ENCODE data around the gene RTN4IP1.
A peak's percentile ranks its signal among the peaks of the same experiment; 100 is the strongest.

The RTN4IP1 gene

DNA sequence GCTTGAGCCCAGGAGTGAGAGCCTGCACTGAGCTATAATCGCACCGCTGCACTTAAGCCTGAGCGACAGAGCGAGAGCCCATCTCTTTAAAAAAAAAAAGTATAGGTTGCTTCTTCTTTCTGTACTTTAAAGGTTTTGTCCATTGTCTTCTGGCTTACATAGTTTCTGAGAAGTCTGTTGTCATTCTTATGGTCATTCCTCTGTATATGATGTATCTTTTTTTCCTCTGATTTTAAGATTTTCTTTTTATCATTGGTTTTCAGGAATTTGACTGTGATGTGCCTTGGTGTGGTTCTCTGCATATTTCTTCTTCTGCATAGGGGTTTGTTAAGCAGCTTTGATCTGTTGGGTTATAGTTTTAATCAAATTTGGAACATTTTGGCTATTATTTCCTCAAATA, 29.2 kb upstream of the RTN4IP1 start:
- Histone ChIP-seq H3K4me3 (ENCODE audit: insufficient read depth, low read depth, low read length, poor library complexity, severe bottlenecking) (no peak overlapping the region), H3K9me3 (ENCODE audit: control insufficient read depth, low read length) (no peaks in the 10 kb centered on the region), H3K27me3 (replicated peaks; ENCODE audit: control insufficient read depth, insufficient read depth, low read length, poor library complexity, severe bottlenecking) (no peaks in the 10 kb centered on the region), H3K36me3 (ENCODE audit: control insufficient read depth, insufficient read depth, low read length) (peaks cover 50% of the 10 kb centered on the region), H3K4me1 (ENCODE audit: control insufficient read depth, insufficient read depth, low read length, poor library complexity, severe bottlenecking) (no peaks in the 10 kb centered on the region), H3K27ac (ENCODE audit: insufficient read depth, low read length, poor library complexity, severe bottlenecking) (no peak overlapping the region)
- DNase-seq = no peak

DNA sequence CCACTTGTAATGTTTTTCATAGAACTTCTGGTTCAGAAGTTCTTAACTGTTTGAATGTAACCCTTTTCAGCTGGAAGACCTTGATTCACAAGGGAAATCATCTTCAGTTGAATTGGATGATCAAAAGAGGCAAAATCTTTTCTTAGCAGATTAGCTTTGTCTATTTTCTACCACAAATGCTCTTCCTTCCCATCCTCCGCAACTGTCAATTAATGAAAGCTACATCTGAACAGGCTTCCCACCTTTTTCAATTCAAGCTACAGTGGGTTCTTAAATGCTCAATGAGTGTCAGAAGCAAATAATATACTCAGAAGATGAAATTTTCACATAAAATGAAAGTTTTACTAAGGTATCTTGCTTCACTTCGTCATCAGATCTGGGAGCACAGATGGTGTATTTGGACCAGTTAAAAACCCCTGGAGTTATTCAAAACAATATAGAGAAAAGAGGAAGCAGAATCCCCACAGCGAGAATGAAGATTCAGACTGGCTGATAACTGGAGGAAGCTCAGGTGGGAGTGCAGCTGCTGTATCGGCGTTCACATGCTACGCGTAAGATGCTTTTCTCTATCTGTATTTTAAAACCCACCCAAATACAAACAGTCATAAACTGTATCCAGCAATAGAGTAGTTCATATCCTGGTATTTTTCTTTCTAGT, 19.5 kb upstream of the RTN4IP1 start:
- Histone ChIP-seq H3K36me3 (ENCODE audit: control insufficient read depth, insufficient read depth, low read length) (peaks cover 69% of the 10 kb centered on the region), H3K4me3 (ENCODE audit: insufficient read depth, low read depth, low read length, poor library complexity, severe bottlenecking) (no peak overlapping the region), H3K27me3 (replicated peaks; ENCODE audit: control insufficient read depth, insufficient read depth, low read length, poor library complexity, severe bottlenecking) (no peaks in the 10 kb centered on the region), H3K9me3 (ENCODE audit: control insufficient read depth, low read length) (no peaks in the 10 kb centered on the region), H3K27ac (ENCODE audit: insufficient read depth, low read length, poor library complexity, severe bottlenecking) (no peak overlapping the region), H3K4me1 (ENCODE audit: control insufficient read depth, insufficient read depth, low read length, poor library complexity, severe bottlenecking) (no peaks in the 10 kb centered on the region)
- DNase-seq = no peak

DNA sequence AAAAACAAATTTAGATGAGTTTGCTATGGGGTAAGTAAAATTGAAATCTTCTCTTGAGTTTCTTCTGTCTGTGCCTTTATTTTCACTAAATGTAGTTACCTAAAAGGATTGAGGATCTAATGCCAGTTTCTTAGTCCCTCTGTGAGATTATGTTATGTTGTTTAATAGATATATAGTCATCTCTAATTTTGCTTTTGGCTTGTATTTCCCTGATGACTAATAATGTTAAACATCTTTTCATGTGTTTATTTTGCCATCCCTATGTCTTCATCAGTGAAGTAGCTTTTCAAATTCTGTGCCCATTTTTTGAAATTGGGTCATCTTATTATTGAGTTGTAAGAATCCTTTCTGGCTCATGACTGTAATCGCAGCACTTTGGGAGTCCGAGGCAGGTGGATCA, 13.8 kb upstream of the RTN4IP1 start:
- Histone ChIP-seq H3K4me3 (ENCODE audit: insufficient read depth, low read depth, low read length, poor library complexity, severe bottlenecking) (no peak overlapping the region), H3K36me3 (ENCODE audit: control insufficient read depth, insufficient read depth, low read length) (peaks cover 36% of the 10 kb centered on the region), H3K27me3 (replicated peaks; ENCODE audit: control insufficient read depth, insufficient read depth, low read length, poor library complexity, severe bottlenecking) (no peaks in the 10 kb centered on the region), H3K4me1 (ENCODE audit: control insufficient read depth, insufficient read depth, low read length, poor library complexity, severe bottlenecking) (no peaks in the 10 kb centered on the region), H3K9me3 (ENCODE audit: control insufficient read depth, low read length) (no peaks in the 10 kb centered on the region), H3K27ac (ENCODE audit: insufficient read depth, low read length, poor library complexity, severe bottlenecking) (no peak overlapping the region)
- no peak for DNase-seq

DNA sequence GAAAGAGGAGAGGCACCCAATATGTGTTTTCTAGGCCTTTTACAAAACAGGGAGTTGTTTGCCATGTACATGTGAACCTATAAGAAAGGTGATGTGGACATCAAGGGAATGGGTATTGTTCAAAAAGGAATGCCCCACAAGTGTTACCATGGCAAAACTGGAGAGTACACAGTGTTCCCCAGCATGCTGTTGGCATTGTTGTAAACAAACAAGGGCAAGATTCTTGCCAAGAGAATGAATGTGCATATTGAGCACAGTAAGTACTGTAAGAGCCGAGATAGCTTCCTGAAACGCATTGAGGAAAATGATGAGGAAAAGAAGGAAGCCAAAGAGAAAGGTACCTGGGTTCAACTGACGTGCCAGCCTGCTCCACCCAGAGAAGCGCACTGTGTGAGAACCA, 13.2 kb upstream of the RTN4IP1 start:
- no peak for DNase-seq
- H3K36me3 ChIP-seq (ENCODE audit: control insufficient read depth, insufficient read depth, low read length) = peaks cover 36% of the 10 kb centered on the region

DNA sequence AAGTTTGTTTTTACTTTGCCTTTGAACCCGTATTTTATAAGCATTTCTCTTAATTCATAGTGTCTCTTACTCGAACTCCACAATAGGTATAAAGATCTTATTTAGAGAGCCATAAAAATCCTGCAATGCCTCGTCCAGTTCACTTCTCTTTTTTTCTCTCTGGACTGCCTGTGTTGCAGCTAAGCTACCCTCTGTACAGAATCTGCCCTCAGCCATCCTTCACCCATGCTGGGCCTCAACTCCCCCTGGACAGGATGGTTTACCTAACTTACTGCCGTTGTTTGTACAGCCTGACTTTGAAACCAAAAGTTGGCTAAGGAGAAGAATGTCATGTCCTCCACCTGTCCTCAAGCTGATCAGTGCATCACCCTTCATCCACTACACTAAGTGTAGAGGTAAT, 10.5 kb upstream of the RTN4IP1 start:
- Histone ChIP-seq H3K9me3 (ENCODE audit: control insufficient read depth, low read length) (no peaks in the 10 kb centered on the region), H3K4me1 (ENCODE audit: control insufficient read depth, insufficient read depth, low read length, poor library complexity, severe bottlenecking) (no peaks in the 10 kb centered on the region), H3K4me3 (ENCODE audit: insufficient read depth, low read depth, low read length, poor library complexity, severe bottlenecking) (no peak overlapping the region), H3K36me3 (ENCODE audit: control insufficient read depth, insufficient read depth, low read length) (peaks cover 26% of the 10 kb centered on the region), H3K27me3 (replicated peaks; ENCODE audit: control insufficient read depth, insufficient read depth, low read length, poor library complexity, severe bottlenecking) (no peaks in the 10 kb centered on the region), H3K27ac (ENCODE audit: insufficient read depth, low read length, poor library complexity, severe bottlenecking) (no peak overlapping the region)
- no peak for DNase-seq

More for the DNA sequence above, 13.2 kb upstream of the RTN4IP1 start:
- Histone ChIP-seq H3K4me1 (ENCODE audit: control insufficient read depth, insufficient read depth, low read length, poor library complexity, severe bottlenecking) (no peaks in the 10 kb centered on the region), H3K27me3 (replicated peaks; ENCODE audit: control insufficient read depth, insufficient read depth, low read length, poor library complexity, severe bottlenecking) (no peaks in the 10 kb centered on the region), H3K9me3 (ENCODE audit: control insufficient read depth, low read length) (no peaks in the 10 kb centered on the region), H3K4me3 (ENCODE audit: insufficient read depth, low read depth, low read length, poor library complexity, severe bottlenecking) (no peak overlapping the region), H3K27ac (ENCODE audit: insufficient read depth, low read length, poor library complexity, severe bottlenecking) (no peak overlapping the region)

DNA sequence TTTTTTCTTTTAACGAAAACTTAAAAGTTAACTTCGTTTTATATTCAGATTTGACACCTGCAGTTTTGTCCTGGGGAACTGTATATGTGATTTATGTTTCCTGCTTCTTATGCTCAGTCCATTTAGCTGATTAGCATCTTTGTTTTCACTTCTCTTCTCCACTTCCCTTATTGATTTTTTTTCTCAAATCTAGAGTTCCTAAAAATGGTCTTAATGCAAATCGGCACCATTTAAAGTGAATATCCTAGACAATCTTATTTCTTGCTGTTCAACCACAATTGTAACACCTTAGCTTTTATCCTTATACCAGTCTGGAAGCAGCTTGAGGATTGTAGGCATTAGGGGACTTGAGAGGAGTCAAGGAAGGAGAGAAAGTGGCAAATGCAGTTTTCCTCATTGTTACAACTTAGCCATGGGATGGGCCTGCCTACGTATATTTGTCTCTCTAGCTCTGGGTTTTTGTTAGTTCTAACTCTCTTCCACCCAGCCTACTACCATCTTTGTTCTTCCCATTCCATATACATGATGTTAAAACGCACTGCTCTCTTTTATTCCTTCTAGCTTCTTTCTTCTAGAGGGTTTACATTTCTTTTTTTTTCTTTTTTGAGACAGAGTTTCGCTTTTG, 8.5 kb upstream of the RTN4IP1 start:
- Histone ChIP-seq H3K4me3 (ENCODE audit: insufficient read depth, low read depth, low read length, poor library complexity, severe bottlenecking) (no peak overlapping the region), H3K9me3 (ENCODE audit: control insufficient read depth, low read length) (no peaks in the 10 kb centered on the region), H3K4me1 (ENCODE audit: control insufficient read depth, insufficient read depth, low read length, poor library complexity, severe bottlenecking) (no peaks in the 10 kb centered on the region), H3K27me3 (replicated peaks; ENCODE audit: control insufficient read depth, insufficient read depth, low read length, poor library complexity, severe bottlenecking) (no peaks in the 10 kb centered on the region), H3K36me3 (ENCODE audit: control insufficient read depth, insufficient read depth, low read length) (peaks cover 8% of the 10 kb centered on the region), H3K27ac (ENCODE audit: insufficient read depth, low read length, poor library complexity, severe bottlenecking) (no peak overlapping the region)
- DNase-seq = no peak

DNA sequence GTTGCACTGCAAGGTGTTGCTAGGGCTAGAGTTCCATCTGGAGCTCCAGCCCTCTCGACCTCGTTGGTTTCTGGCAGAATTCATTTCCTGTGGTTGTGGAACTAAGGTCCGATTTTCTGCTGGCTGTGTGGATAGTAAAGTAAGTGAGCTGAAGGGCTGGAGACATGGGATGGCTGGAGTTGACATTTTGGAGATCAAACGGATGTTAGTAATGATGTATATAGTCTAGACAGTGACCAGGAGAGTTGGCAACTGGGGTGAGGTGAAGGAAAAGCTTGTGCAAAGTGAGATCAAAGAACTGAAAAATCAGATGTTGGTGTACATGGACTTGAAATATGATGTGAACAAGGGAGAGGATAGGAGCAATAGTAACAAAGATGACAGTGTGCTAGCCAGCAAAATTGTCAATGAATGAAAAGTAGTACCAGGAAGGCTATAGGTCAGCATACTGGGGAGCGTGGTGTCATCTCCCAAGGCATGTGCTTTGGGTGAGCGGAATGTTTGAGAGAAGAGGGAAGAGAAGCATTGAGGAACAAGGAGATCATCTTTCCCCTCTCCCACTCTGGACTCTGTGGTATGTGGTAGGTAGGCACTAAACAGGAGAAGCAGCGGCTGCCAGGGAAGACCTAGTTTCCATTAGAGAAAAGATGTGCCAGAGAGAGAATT, 7.9 kb upstream of the RTN4IP1 start:
- no peaks in the 10 kb centered on the region for H3K27me3 ChIP-seq (replicated peaks; ENCODE audit: control insufficient read depth, insufficient read depth, low read length, poor library complexity, severe bottlenecking)
- no peak overlapping the region for H3K27ac ChIP-seq (ENCODE audit: insufficient read depth, low read length, poor library complexity, severe bottlenecking)
- no peak overlapping the region for H3K4me3 ChIP-seq (ENCODE audit: insufficient read depth, low read depth, low read length, poor library complexity, severe bottlenecking)
- no peaks in the 10 kb centered on the region for H3K4me1 ChIP-seq (ENCODE audit: control insufficient read depth, insufficient read depth, low read length, poor library complexity, severe bottlenecking)
- peaks cover 8% of the 10 kb centered on the region for H3K36me3 ChIP-seq (ENCODE audit: control insufficient read depth, insufficient read depth, low read length)
- no peaks in the 10 kb centered on the region for H3K9me3 ChIP-seq (ENCODE audit: control insufficient read depth, low read length)
- no peak for DNase-seq

DNA sequence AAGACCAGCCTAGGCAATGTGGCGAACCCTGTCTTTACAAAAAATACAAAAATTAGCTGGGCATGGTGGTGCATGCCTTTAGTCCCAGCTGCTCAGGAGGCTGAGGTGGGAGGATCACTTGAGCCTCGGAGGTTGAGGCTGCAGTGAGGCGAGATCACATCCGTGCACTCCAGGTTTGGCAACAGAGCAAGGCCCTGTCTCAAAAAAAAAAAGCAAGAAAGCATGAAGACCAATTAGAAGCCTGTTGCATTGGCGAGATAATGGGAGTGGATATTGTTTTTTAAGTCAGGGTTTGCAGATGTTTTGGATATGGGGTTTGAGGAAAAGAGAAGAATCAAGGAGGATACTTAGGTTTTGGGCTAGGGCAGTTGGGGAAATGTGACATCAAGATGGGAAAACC, 5.3 kb upstream of the RTN4IP1 start:
- H3K4me1 ChIP-seq (ENCODE audit: control insufficient read depth, insufficient read depth, low read length, poor library complexity, severe bottlenecking) = peaks cover 7% of the 10 kb centered on the region

DNA sequence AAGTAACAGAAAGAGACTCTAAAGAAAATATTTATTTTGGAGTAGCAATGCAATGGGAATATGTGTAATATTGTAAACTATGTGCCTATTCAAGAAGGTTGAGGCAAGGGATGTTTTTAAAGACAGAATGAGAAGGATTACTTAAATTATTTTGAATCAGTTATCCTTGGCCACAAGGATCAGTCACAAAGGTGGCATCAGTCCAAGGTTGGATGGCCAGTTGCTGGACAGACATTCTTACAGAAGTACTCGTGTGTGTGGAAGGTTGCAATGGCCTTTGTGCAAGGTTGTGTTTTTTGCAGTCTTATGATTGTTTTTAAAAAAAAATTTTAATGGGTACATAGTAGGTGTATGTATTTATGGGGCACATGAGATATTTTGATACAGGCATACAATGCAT, 2.0 kb upstream of the RTN4IP1 start:
- H3K27me3 ChIP-seq (replicated peaks; ENCODE audit: control insufficient read depth, insufficient read depth, low read length, poor library complexity, severe bottlenecking) = no peaks in the 10 kb centered on the region
- DNase-seq = no peak
- H3K4me1 ChIP-seq (ENCODE audit: control insufficient read depth, insufficient read depth, low read length, poor library complexity, severe bottlenecking) = peaks cover 7% of the 10 kb centered on the region
- H3K36me3 ChIP-seq (ENCODE audit: control insufficient read depth, insufficient read depth, low read length) = no peaks in the 10 kb centered on the region
- no peaks in the 10 kb centered on the region for H3K9me3 ChIP-seq (ENCODE audit: control insufficient read depth, low read length)
- no peak overlapping the region for H3K4me3 ChIP-seq (ENCODE audit: insufficient read depth, low read depth, low read length, poor library complexity, severe bottlenecking)
- H3K27ac ChIP-seq (ENCODE audit: insufficient read depth, low read length, poor library complexity, severe bottlenecking) = no peak overlapping the region

More for the DNA sequence above, 5.3 kb upstream of the RTN4IP1 start:
- DNase-seq = no peak
- Histone ChIP-seq H3K9me3 (ENCODE audit: control insufficient read depth, low read length) (no peaks in the 10 kb centered on the region), H3K27me3 (replicated peaks; ENCODE audit: control insufficient read depth, insufficient read depth, low read length, poor library complexity, severe bottlenecking) (no peaks in the 10 kb centered on the region), H3K36me3 (ENCODE audit: control insufficient read depth, insufficient read depth, low read length) (no peaks in the 10 kb centered on the region), H3K27ac (ENCODE audit: insufficient read depth, low read length, poor library complexity, severe bottlenecking) (no peak overlapping the region), H3K4me3 (ENCODE audit: insufficient read depth, low read depth, low read length, poor library complexity, severe bottlenecking) (no peak overlapping the region)

DNA sequence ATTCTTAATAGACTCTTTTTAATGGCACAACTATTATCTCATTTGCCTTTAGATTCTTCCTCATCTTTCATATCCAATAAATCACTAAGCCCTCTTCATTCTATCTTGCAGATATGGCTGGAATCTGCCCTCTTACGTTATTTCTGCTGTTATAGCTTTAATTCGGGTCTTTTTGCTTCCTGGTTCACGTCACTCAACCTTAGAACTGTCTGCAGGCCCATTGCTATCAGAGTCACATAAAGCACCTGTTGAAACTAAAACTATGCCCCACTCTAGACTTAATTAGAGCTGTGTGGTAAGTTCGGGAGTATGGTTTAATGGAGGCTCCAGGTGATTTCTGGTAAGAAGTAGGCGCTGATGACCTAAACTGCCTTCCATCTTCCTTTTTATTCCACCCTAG, 1.1 kb upstream of the RTN4IP1 start:
- Histone ChIP-seq H3K27me3 (replicated peaks; ENCODE audit: control insufficient read depth, insufficient read depth, low read length, poor library complexity, severe bottlenecking) (no peaks in the 10 kb centered on the region), H3K4me3 (ENCODE audit: insufficient read depth, low read depth, low read length, poor library complexity, severe bottlenecking) (peak overlapping the region; percentile 97), H3K9me3 (ENCODE audit: control insufficient read depth, low read length) (no peaks in the 10 kb centered on the region), H3K27ac (ENCODE audit: insufficient read depth, low read length, poor library complexity, severe bottlenecking) (no peak overlapping the region), H3K4me1 (ENCODE audit: control insufficient read depth, insufficient read depth, low read length, poor library complexity, severe bottlenecking) (peaks cover 7% of the 10 kb centered on the region), H3K36me3 (ENCODE audit: control insufficient read depth, insufficient read depth, low read length) (no peaks in the 10 kb centered on the region)
- no peak for DNase-seq

All from effector memory CD4-positive, alpha-beta T cell (primary cell).